H1 (cell line): ENCODE results near the gene FHIT. TPM values are rescaled to one million over a fixed set of nuclear protein-coding genes. Genes with fewer than 3 reads are reported as not detected.

Source experiments
- CTCF ChIA-PET: fragments of 300-600 bp; sonication (Branson Sonifier 250); formaldehyde crosslinking; loops from one replicate; lab custom pipeline; 2021; ENCODE audit not compliant: partially characterized antibody; lab: Charles Lee
- POLR2A ChIA-PET: fragments of 300-600 bp; sonication (Branson Sonifier 250); formaldehyde crosslinking; loops from one replicate; lab custom pipeline; 2021; ENCODE audit warnings: inconsistent platforms; ENCODE audit not compliant: partially characterized antibody; lab: Charles Lee
- DNase-seq, 2 experiments: peaks; one replicate each; pipeline versions ENCODE4 v3.0.0 to v3.0.0-alpha.2; 2010 to 2022; ENCODE audit warnings: low spot score in 2 of 2, low read depth in 1 of 2, mixed read lengths in 1 of 2
- FAIRE-seq: peaks from 2 replicates; lab custom pipeline; 2011; peaks lifted over from hg19 to GRCh38; lab: Jason Lieb, UNC
- H2AFZ ChIP-seq: 2 replicates; pipeline ENCODE4 v1.8.1; 2012; ENCODE audit warnings: low read length, inconsistent platforms
- H2AK5ac ChIP-seq: 2 replicates; pipeline ENCODE4 v1.6.1; 2013; ENCODE audit warnings: low read depth, low read length
- H2BK120ac ChIP-seq: replicated peaks from 2 replicates; pipeline ENCODE3; 2013; ENCODE audit warnings: low read depth, low read length, inconsistent platforms
- H2BK12ac ChIP-seq: 2 replicates; pipeline ENCODE4 v1.6.1; 2013; ENCODE audit warnings: low read depth, low read length
- H2BK15ac ChIP-seq: 2 replicates; pipeline ENCODE4 v1.6.1; 2013; ENCODE audit warnings: low read length
- H2BK20ac ChIP-seq: 2 replicates; pipeline ENCODE4 v1.6.1; 2013; ENCODE audit warnings: low read length
- H2BK5ac ChIP-seq: 2 replicates; pipeline ENCODE4 v1.6.1; 2013; ENCODE audit warnings: low read depth, low read length
- H3K14ac ChIP-seq: 2 replicates; pipeline ENCODE4 v1.6.1; 2013; ENCODE audit warnings: inconsistent platforms; ENCODE audit not compliant: insufficient read length
- H3K18ac ChIP-seq: 2 replicates; pipeline ENCODE4 v1.6.1; 2013; ENCODE audit warnings: low read length; ENCODE audit errors: extremely low read depth
- H3K23ac ChIP-seq: 2 replicates; pipeline ENCODE4 v1.6.1; 2013; ENCODE audit warnings: inconsistent platforms; ENCODE audit not compliant: insufficient read length
- H3K23me2 ChIP-seq: 2 replicates; pipeline ENCODE4 v1.6.1; 2013; ENCODE audit warnings: low read depth, low read length
- H3K27ac ChIP-seq: 2 replicates; pipeline ENCODE4 v1.6.1; 2011; ENCODE audit warnings: low read depth, low read length, inconsistent platforms
- H3K27me3 ChIP-seq, 4 experiments: replicated peaks in 1 of 4; 1 replicate in 1 of 4; 2 replicates in 3 of 4; pipeline versions ENCODE4 v1.6.1 to v1.8.1; 2011 to 2013; ENCODE audit warnings: low read length in 3 of 4, mild to moderate bottlenecking in 3 of 4, inconsistent platforms in 2 of 4, mixed read lengths in 2 of 4, moderate library complexity in 1 of 4; ENCODE audit not compliant: control insufficient read depth in 3 of 4, insufficient read depth in 3 of 4; ENCODE audit errors: extremely low read depth in 1 of 4
- H3K36me3 ChIP-seq, 4 experiments: 2 replicates each; pipeline versions ENCODE4 v1.6.1 to v1.8.1; 2011 to 2013; ENCODE audit warnings: mild to moderate bottlenecking in 4 of 4, low read length in 3 of 4, moderate library complexity in 2 of 4, control low read depth in 1 of 4, inconsistent platforms in 1 of 4; ENCODE audit not compliant: insufficient read depth in 4 of 4, control insufficient read depth in 2 of 4
- H3K4ac ChIP-seq: replicated peaks from 2 replicates; pipeline ENCODE3; 2013; ENCODE audit warnings: low read length, low read depth, mixed read lengths, inconsistent platforms; ENCODE audit not compliant: insufficient read length
- H3K4me1 ChIP-seq, 4 experiments: replicated peaks in 1 of 4; 1 replicate in 1 of 4; 2 replicates in 3 of 4; pipeline versions ENCODE4 v1.6.1 to v1.8.1; 2011 to 2013; ENCODE audit warnings: low read length in 3 of 4, inconsistent platforms in 2 of 4, mixed read lengths in 1 of 4; ENCODE audit not compliant: insufficient read depth in 4 of 4, control insufficient read depth in 3 of 4
- H3K4me2 ChIP-seq, 2 experiments: 2 replicates each; pipeline versions ENCODE4 v1.6.1 to v1.8.1; 2011 to 2013; ENCODE audit warnings: low read depth in 2 of 2, low read length in 2 of 2, control low read depth in 1 of 2, inconsistent platforms in 1 of 2, mild to moderate bottlenecking in 1 of 2; ENCODE audit not compliant: insufficient read depth in 1 of 2
- H3K4me3 ChIP-seq, 4 experiments: fragments of 200-600, 300-600 bp in 1 of 4; sonication (generic), shearing (Covaris generic), sonication (Bioruptor Twin) in 1 of 4; 2 replicates each; pipeline versions ENCODE4 v1.5.1 to v1.8.1; 2011 to 2016; ENCODE audit warnings: low read length in 4 of 4, low read depth in 3 of 4, control low read depth in 2 of 4, inconsistent platforms in 2 of 4, mild to moderate bottlenecking in 2 of 4, mixed read lengths in 1 of 4, moderate library complexity in 1 of 4; ENCODE audit not compliant: insufficient read depth in 2 of 4; ENCODE audit errors: extremely low read depth in 1 of 4
- H3K56ac ChIP-seq: replicated peaks from 2 replicates; pipeline ENCODE3; 2013; ENCODE audit warnings: low read depth, mild to moderate bottlenecking, mixed read lengths, low read length, inconsistent platforms; ENCODE audit not compliant: insufficient read length
- H3K79me1 ChIP-seq: 2 replicates; pipeline ENCODE4 v1.6.1; 2013; ENCODE audit warnings: low read depth, low read length, control low read depth
- H3K79me2 ChIP-seq, 2 experiments: 2 replicates each; pipeline versions ENCODE4 v1.6.1 to v1.8.1; 2012 to 2013; ENCODE audit warnings: low read length in 2 of 2, mild to moderate bottlenecking in 2 of 2, inconsistent platforms in 1 of 2; ENCODE audit not compliant: insufficient read depth in 2 of 2, control insufficient read depth in 1 of 2
- H3K9ac ChIP-seq, 4 experiments: replicated peaks in 1 of 4; 1 replicate in 1 of 4; 2 replicates in 3 of 4; pipeline versions ENCODE4 v1.6.1 to v1.8.1; 2011 to 2013; ENCODE audit warnings: low read depth in 3 of 4, low read length in 3 of 4, control low read depth in 2 of 4, mild to moderate bottlenecking in 2 of 4, moderate library complexity in 2 of 4, inconsistent platforms in 1 of 4; ENCODE audit errors: extremely low read depth in 1 of 4
- H3K9me3 ChIP-seq, 2 experiments: 2 replicates each; pipeline versions ENCODE4 v1.6.1 to v1.8.1; 2012 to 2013; ENCODE audit warnings: mild to moderate bottlenecking in 2 of 2, moderate library complexity in 2 of 2, control low read depth in 1 of 2, inconsistent platforms in 1 of 2, low read depth in 1 of 2, low read length in 1 of 2, mixed read lengths in 1 of 2; ENCODE audit not compliant: insufficient read depth in 2 of 2
- H4K20me1 ChIP-seq, 2 experiments: replicated peaks in 1 of 2; 2 replicates each; pipeline versions ENCODE3 to v1.8.1; 2011 to 2013; ENCODE audit warnings: inconsistent platforms in 2 of 2, low read length in 2 of 2, mild to moderate bottlenecking in 1 of 2; ENCODE audit not compliant: insufficient read depth in 2 of 2, control insufficient read depth in 1 of 2
- H4K5ac ChIP-seq: 2 replicates; pipeline ENCODE4 v1.6.1; 2013; ENCODE audit warnings: low read length, low read depth, mixed read lengths, inconsistent platforms; ENCODE audit not compliant: insufficient read length
- H4K8ac ChIP-seq: 2 replicates; pipeline ENCODE4 v1.8.0; 2013; ENCODE audit warnings: mild to moderate bottlenecking, moderate library complexity, low read length, inconsistent platforms; ENCODE audit not compliant: insufficient read depth; ENCODE audit errors: extremely low read depth
- H4K91ac ChIP-seq: replicated peaks from 2 replicates; pipeline ENCODE3; 2013; ENCODE audit warnings: low read length, mixed read lengths, inconsistent platforms; ENCODE audit not compliant: insufficient read length
- E2F6 ChIP-seq: IDR thresholded peaks from 2 replicates; pipeline ENCODE4 v1.6.1; 2012; ENCODE audit warnings: inconsistent platforms
- FOSL1 ChIP-seq: IDR thresholded peaks from 2 replicates; pipeline ENCODE4 v1.6.1; 2011; ENCODE audit warnings: mild to moderate bottlenecking, low read depth, low read length, moderate library complexity; ENCODE audit not compliant: insufficient read depth
- HDAC2 ChIP-seq, 2 experiments: fragments of 300-600 bp in 1 of 2; sonication (generic) in 1 of 2; IDR thresholded peaks; 2 replicates each; pipeline ENCODE4 v1.6.1; 2011 to 2012; ENCODE audit warnings: low read depth in 2 of 2, low read length in 2 of 2, mild to moderate bottlenecking in 2 of 2, moderate library complexity in 2 of 2, borderline replicate concordance in 1 of 2, inconsistent platforms in 1 of 2
- JUND ChIP-seq: IDR thresholded peaks from 2 replicates; pipeline ENCODE4 v1.6.1; 2011; ENCODE audit warnings: mild to moderate bottlenecking, improper control_type of control experiment, low read length
- KDM4A ChIP-seq: IDR thresholded peaks from one replicate; pipeline ENCODE4 v1.7.1; 2012; ENCODE audit warnings: low read depth, mild to moderate bottlenecking, moderate library complexity, low read length, inconsistent platforms; ENCODE audit not compliant: severe bottlenecking
- KDM5A ChIP-seq: fragments of 200-600 bp; IDR thresholded peaks from 2 replicates; pipeline ENCODE4 v1.7.1; 2012; ENCODE audit warnings: mild to moderate bottlenecking, low read length, inconsistent platforms, mixed read lengths
- NRF1 ChIP-seq: IDR thresholded peaks from 2 replicates; pipeline ENCODE4 v1.6.1; 2011; ENCODE audit warnings: mild to moderate bottlenecking, low read depth, low read length, improper control_type of control experiment
- RFX5 ChIP-seq: IDR thresholded peaks from 2 replicates; pipeline ENCODE4 v1.6.1; 2011; ENCODE audit warnings: low read depth, low read length, improper control_type of control experiment, borderline replicate concordance
- TCF12 ChIP-seq: IDR thresholded peaks from 2 replicates; pipeline ENCODE4 v1.6.1; 2011; ENCODE audit warnings: low read depth, mild to moderate bottlenecking, low read length
- WGBS, 2 experiments: shearing (Covaris generic) in 1 of 2; methylation state at CpG; one replicate each; pipeline versions ENCODE4 v1.1.6 to v1.1.7; 2013 to 2015; ENCODE audit warnings: low lambda C conversion rate in 2 of 2, mixed read lengths in 2 of 2, inconsistent platforms in 1 of 2, low coverage in 1 of 2, missing lambda C conversion rate in 1 of 2; ENCODE audit not compliant: insufficient replicate concordance in 2 of 2, insufficient coverage in 1 of 2, insufficient read length in 1 of 2; ENCODE audit errors: extremely low coverage in 1 of 2, missing lambda C conversion rate in 1 of 2; 5-methylcytosine and 5-hydroxymethylcytosine counted together
- polyA plus RNA-seq, 7 experiments: library from polyadenylated mRNA; depleted of rRNA in 3 of 7; stranded (reverse) in 5 of 7; unstranded in 2 of 7; fragments of >200 nt in 5 of 7; fragments of 200-250 nt in 2 of 7; gene quantifications; 1 replicate in 5 of 7; 2 replicates in 1 of 7; 4 replicates in 1 of 7; pipeline versions ENCODE4 v1.2.1 to v1.2.3, GENCODE V29; 2011 to 2013; ENCODE audit warnings: missing spikeins in 2 of 7, mixed read lengths in 2 of 7
- total RNA-seq: library from RNA; stranded (reverse); fragmentation: NEBNext Ultra II Directional; extraction: Animal tissue kit (Norgen Biotek cat#: 25700); gene quantifications from 2 replicates; pipeline ENCODE4 v1.2.1, GENCODE V29; 2021
- TF ChIP-seq, protein P1 (sequence below): IDR thresholded peaks from 2 replicates; pipeline ENCODE4 v1.6.1; 2011; ENCODE audit warnings: low read depth, mild to moderate bottlenecking, low read length; ENCODE audit not compliant: insufficient read depth

FHIT gene
- total and polyA plus RNA-seq, 2 of the 8 experiments (the other 6 are each of a cell fraction or from before 2014, with no cell fraction given) = 1.2 to 3.2 TPM

- no peak for FAIRE-seq
- ChIA-PET POLR2A (no interaction called here), CTCF (interaction anchor here (0.6 kb wide), 2 partner anchors 102 to 128 kb away, joined by 3 read pairs; no protein-coding TSS in a partner anchor)
These were observed 634.1 kb downstream of the FHIT start for GRCh38 chr3:60617188-60617587.

More at GRCh38 chr3:60617188-60617587, 634.1 kb downstream of the FHIT start:
- H3K9ac ChIP-seq = no peak overlapping the region
- H3K4me2 ChIP-seq = no peak overlapping the region
- no peak overlapping the region for H3K56ac ChIP-seq
- H4K91ac ChIP-seq = no peak overlapping the region
- H2BK15ac ChIP-seq = no peak overlapping the region
- no peaks in the 10 kb centered on the region for H3K36me3 ChIP-seq
- no peaks in the 10 kb centered on the region for H3K27me3 ChIP-seq
- H3K9me3 ChIP-seq = peaks cover 0 to 3% of the 10 kb centered on the region in 2 experiments; a peak in 2 of 4 replicates
- H3K23me2 ChIP-seq = no peaks in the 10 kb centered on the region
- H3K4me1 ChIP-seq = no peaks in the 10 kb centered on the region
- no peak overlapping the region for H4K8ac ChIP-seq
- no peak overlapping the region for H3K27ac ChIP-seq
- no peak overlapping the region for H2AK5ac ChIP-seq
- no peaks in the 10 kb centered on the region for H3K79me1 ChIP-seq
- no peaks in the 10 kb centered on the region for H3K79me2 ChIP-seq
- no peaks in the 10 kb centered on the region for H4K20me1 ChIP-seq
- no peak overlapping the region for H3K23ac ChIP-seq
- H4K5ac ChIP-seq = no peak overlapping the region
- WGBS, 2 experiments = 91% methylated on average over 2 of the region's 2 CpGs; no CpG with 5 or more reads in 1 of the 2 experiments
- no peak overlapping the region for H2BK20ac ChIP-seq
- no peak overlapping the region for H2BK5ac ChIP-seq
- no peak overlapping the region for H2AFZ ChIP-seq
- no peak overlapping the region for H2BK120ac ChIP-seq
- H3K18ac ChIP-seq = no peak overlapping the region
- no peak overlapping the region for H3K4me3 ChIP-seq
- no peak overlapping the region for H3K14ac ChIP-seq
- no peak overlapping the region for H3K4ac ChIP-seq
- TF ChIP-seq TCF12 (no peak), HDAC2 (IDR thresholded peaks at IDR 0.05; ENCODE audit: borderline replicate concordance in 1 of 2, low read depth in 2 of 2, low read length in 2 of 2) (no peak), NRF1 (no peak), KDM5A (no peak), FOSL1 (no peak), KDM4A (no peak), RFX5 (no peak), JUND (no peak), E2F6 (no peak)
- TF ChIP-seq, protein P1, sequence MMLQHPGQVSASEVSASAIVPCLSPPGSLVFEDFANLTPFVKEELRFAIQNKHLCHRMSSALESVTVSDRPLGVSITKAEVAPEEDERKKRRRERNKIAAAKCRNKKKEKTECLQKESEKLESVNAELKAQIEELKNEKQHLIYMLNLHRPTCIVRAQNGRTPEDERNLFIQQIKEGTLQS = no peak
- TF ChIP-seq, all 59 proteins: peak for 0
- DNase-seq = no peak
- no peak overlapping the region for H2BK12ac ChIP-seq
